Cardiac muscle cell (in vitro differentiated cells and primary cell): Measurements from ENCODE around the gene THAP3. TPM values are rescaled to one million over a fixed set of nuclear protein-coding genes. Genes with fewer than 3 reads are reported as not detected.

ENCODE experiments used
- DNase-seq, 2 donors: peaks; one replicate each; pipeline versions ENCODE4 v3.0.0 to v3.0.0-alpha.2; 2010 to 2017; ENCODE audit warnings: low read depth in 1 of 2, low spot score in 1 of 2
- H3K27ac ChIP-seq: fragments of 200-600 bp; sonication (generic); 2 replicates; pipeline ENCODE4 v1.5.1; 2016
- H3K27me3 ChIP-seq: fragments of 200-600 bp; sonication (generic); 2 replicates; pipeline ENCODE4 v1.6.0; 2016; ENCODE audit warnings: control low read depth
- H3K36me3 ChIP-seq: fragments of 200-600 bp; sonication (generic); 2 replicates; pipeline ENCODE4 v1.5.1; 2016; ENCODE audit warnings: control low read depth
- H3K4me1 ChIP-seq: fragments of 200-600 bp; sonication (generic); 2 replicates; pipeline ENCODE4 v1.8.1; 2017; ENCODE audit warnings: low read depth, mild to moderate bottlenecking, mixed run types
- H3K4me3 ChIP-seq: fragments of 200-600 bp; sonication (generic); 2 replicates; pipeline ENCODE4 v1.5.1; 2016; ENCODE audit warnings: mild to moderate bottlenecking
- H3K9me3 ChIP-seq: fragments of 200-600 bp; sonication (generic); 2 replicates; pipeline ENCODE4 v1.5.1; 2017; ENCODE audit warnings: low read depth, mild to moderate bottlenecking, control low read depth
- polyA plus RNA-seq: library from polyadenylated mRNA; unstranded; fragments of >200 nt; fragmentation: Nextera tagmentation; extraction: Ambion mirVana; gene quantifications from 2 replicates; pipeline ENCODE4 v1.2.1, GENCODE V29; 2016
- total RNA-seq: library from RNA; depleted of rRNA; stranded (reverse); fragments of >200 nt; gene quantifications from 2 replicates; pipeline ENCODE4 v1.2.3, GENCODE V29; 2016
- TF ChIP-seq, protein P1 (sequence below): IDR thresholded peaks from 2 replicates; pipeline ENCODE4 v1.5.1; 2012; ENCODE audit warnings: low read depth, mild to moderate bottlenecking, low read length

The THAP3 gene
- total and polyA plus RNA-seq, 2 experiments from 2014 or later, result 35.1 to 55.5 TPM

DNA sequence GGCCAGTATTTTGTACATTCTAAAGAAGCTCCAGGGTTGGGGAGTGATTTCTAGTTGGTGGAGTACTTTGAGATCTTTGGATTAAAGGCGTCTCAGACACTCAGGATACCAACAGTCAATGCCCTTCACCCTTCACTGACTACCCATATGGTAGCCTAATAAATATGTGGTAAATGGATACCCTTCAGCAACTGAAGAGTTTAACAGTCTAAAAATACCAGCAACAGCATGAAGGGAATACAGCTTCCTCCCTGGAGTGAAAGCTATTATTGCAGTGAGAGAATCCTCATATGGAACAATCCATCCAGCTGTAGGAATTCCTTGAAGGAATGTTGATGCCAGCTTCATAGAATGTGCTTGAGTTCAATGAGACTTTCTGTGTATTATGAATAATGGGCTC, 50.1 kb downstream of the THAP3 start:
- no peak overlapping the region for H3K4me3 ChIP-seq
- H3K4me1 ChIP-seq, result peaks cover 27% of the 10 kb centered on the region
- TF ChIP-seq, protein P1, sequence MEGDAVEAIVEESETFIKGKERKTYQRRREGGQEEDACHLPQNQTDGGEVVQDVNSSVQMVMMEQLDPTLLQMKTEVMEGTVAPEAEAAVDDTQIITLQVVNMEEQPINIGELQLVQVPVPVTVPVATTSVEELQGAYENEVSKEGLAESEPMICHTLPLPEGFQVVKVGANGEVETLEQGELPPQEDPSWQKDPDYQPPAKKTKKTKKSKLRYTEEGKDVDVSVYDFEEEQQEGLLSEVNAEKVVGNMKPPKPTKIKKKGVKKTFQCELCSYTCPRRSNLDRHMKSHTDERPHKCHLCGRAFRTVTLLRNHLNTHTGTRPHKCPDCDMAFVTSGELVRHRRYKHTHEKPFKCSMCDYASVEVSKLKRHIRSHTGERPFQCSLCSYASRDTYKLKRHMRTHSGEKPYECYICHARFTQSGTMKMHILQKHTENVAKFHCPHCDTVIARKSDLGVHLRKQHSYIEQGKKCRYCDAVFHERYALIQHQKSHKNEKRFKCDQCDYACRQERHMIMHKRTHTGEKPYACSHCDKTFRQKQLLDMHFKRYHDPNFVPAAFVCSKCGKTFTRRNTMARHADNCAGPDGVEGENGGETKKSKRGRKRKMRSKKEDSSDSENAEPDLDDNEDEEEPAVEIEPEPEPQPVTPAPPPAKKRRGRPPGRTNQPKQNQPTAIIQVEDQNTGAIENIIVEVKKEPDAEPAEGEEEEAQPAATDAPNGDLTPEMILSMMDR, result no peak
- peaks cover 10% of the 10 kb centered on the region for H3K36me3 ChIP-seq
- no peaks in the 10 kb centered on the region for H3K27me3 ChIP-seq
- H3K27ac ChIP-seq, result peak overlapping the region; percentile 91
- peak in 1 of 2 donors; percentile 23 for DNase-seq
- H3K9me3 ChIP-seq, result no peaks in the 10 kb centered on the region

DNA sequence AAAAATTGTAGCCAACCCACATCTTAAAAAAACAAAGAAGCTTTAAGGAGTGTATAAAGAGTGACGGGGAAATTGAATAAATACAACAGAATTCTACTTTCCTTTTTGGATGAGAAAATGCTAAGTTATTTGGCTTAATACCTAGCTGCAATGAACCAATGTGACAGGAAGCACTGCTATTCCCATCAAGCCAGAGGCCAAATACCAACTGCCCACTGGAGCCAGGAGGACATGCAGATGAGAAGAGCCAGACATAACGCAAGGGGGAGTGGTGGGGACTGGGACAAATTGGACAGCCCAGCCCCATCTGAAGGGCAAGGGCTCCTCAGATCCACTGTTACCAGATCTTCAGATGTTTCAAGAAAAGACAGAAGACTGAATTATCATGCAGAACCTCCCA, 51.3 kb downstream of the THAP3 start:
- no peak overlapping the region for H3K27ac ChIP-seq
- no peaks in the 10 kb centered on the region for H3K9me3 ChIP-seq
- no peak for DNase-seq
- TF ChIP-seq, protein P1, result no peak
- H3K4me3 ChIP-seq, result no peak overlapping the region
- no peaks in the 10 kb centered on the region for H3K27me3 ChIP-seq
- peaks cover 21% of the 10 kb centered on the region for H3K36me3 ChIP-seq
- peaks cover 31% of the 10 kb centered on the region for H3K4me1 ChIP-seq

Other genes with a start within 250 kb of the THAP3 start
- 11.8 and 24.2 TPM in 2 replicates for gene ACOT7, start 231.1 kb upstream of the THAP3 start, total RNA-seq
- gene ACOT7, start 231.1 kb upstream of the THAP3 start, polyA plus RNA-seq, result 22.3 and 51.2 TPM in 2 replicates
- gene HES2, start 204.9 kb upstream of the THAP3 start, total RNA-seq, result not detected in 2 replicates
- gene HES2, start 204.9 kb upstream of the THAP3 start, polyA plus RNA-seq, result 0.09 TPM in 1 of 2 replicates, not detected in the other
- 9.7 and 18.1 TPM in 2 replicates for gene ESPN, start 200.1 kb upstream of the THAP3 start, total RNA-seq
- 8.0 and 9.7 TPM in 2 replicates for gene ESPN, start 200.1 kb upstream of the THAP3 start, polyA plus RNA-seq
- 24.4 and 31.4 TPM in 2 replicates for gene TNFRSF25, start 158.7 kb upstream of the THAP3 start, total RNA-seq
- 11.3 and 11.8 TPM in 2 replicates for gene TNFRSF25, start 158.7 kb upstream of the THAP3 start, polyA plus RNA-seq
- 21.8 and 34.8 TPM in 2 replicates for gene PLEKHG5, start 133.2 kb upstream of the THAP3 start, total RNA-seq
- 9.6 and 18.7 TPM in 2 replicates for gene PLEKHG5, start 133.2 kb upstream of the THAP3 start, polyA plus RNA-seq
- 22.4 and 33.2 TPM in 2 replicates for gene NOL9, start 70.4 kb upstream of the THAP3 start, total RNA-seq
- gene NOL9, start 70.4 kb upstream of the THAP3 start, polyA plus RNA-seq, result 12.9 and 16.7 TPM in 2 replicates
- not detected in 2 replicates for gene TAS1R1, start 69.6 kb upstream of the THAP3 start, total RNA-seq
- gene TAS1R1, start 69.6 kb upstream of the THAP3 start, polyA plus RNA-seq, result 0.17 TPM in 1 of 2 replicates, not detected in the other
- gene ZBTB48, start 44.9 kb upstream of the THAP3 start, total RNA-seq, result 38.5 and 46.3 TPM in 2 replicates
- 22.4 and 28.8 TPM in 2 replicates for gene ZBTB48, start 44.9 kb upstream of the THAP3 start, polyA plus RNA-seq
- gene KLHL21, start 22.0 kb upstream of the THAP3 start, total RNA-seq, result 62.7 and 90.5 TPM in 2 replicates
- gene KLHL21, start 22.0 kb upstream of the THAP3 start, polyA plus RNA-seq, result 37.3 and 40.6 TPM in 2 replicates
- 20.6 and 31.6 TPM in 2 replicates for gene PHF13, start 11.1 kb upstream of the THAP3 start, total RNA-seq
- 16.8 and 25.9 TPM in 2 replicates for gene PHF13, start 11.1 kb upstream of the THAP3 start, polyA plus RNA-seq
- gene DNAJC11, start 76.9 kb downstream of the THAP3 start, total RNA-seq, result 48.8 and 67.9 TPM in 2 replicates
- 54.3 and 64.7 TPM in 2 replicates for gene DNAJC11, start 76.9 kb downstream of the THAP3 start, polyA plus RNA-seq
- 209 and 213 TPM in 2 replicates for gene CAMTA1, start 160.6 kb downstream of the THAP3 start, total RNA-seq
- 336 and 341 TPM in 2 replicates for gene CAMTA1, start 160.6 kb downstream of the THAP3 start, polyA plus RNA-seq